GM23338 (cell line): ENCODE measurements around the gene SERINC5. TPM values are rescaled to one million over a fixed set of nuclear protein-coding genes. Genes with fewer than 3 reads are reported as not detected.

Experiments
- ATAC-seq: fragments of 200-7000 bp; cut with Tn5 transposase; 3 replicates; pipeline ENCODE4 v1.9.1; 2020
- DNase-seq: peaks from one replicate; pipeline ENCODE4 v3.0.0-alpha.2; 2015; ENCODE audit warnings: low spot score
- H2AFZ ChIP-seq: fragments of 200-600 bp; sonication (generic); 2 replicates; pipeline ENCODE4 v1.8.0; 2016; ENCODE audit warnings: antibody characterized with exemption, mild to moderate bottlenecking, moderate library complexity
- H3F3A ChIP-seq: fragments of 200-600 bp; sonication (generic); replicated peaks from 2 replicates; pipeline ENCODE4 v1.8.0; 2017; ENCODE audit warnings: antibody characterized with exemption, mixed run types, low read depth
- H3K27ac ChIP-seq: fragments of 200-600 bp; sonication (generic); 2 replicates; pipeline ENCODE4 v1.6.1; 2016; ENCODE audit warnings: low read depth
- H3K27me3 ChIP-seq: fragments of 200-600 bp; sonication (generic); 2 replicates; pipeline ENCODE4 v1.8.0; 2016; ENCODE audit warnings: mild to moderate bottlenecking, mixed run types, moderate library complexity; ENCODE audit not compliant: insufficient read depth
- H3K36me3 ChIP-seq: fragments of 200-600 bp; sonication (generic); 2 replicates; pipeline ENCODE4 v1.8.0; 2016; ENCODE audit warnings: mild to moderate bottlenecking; ENCODE audit not compliant: insufficient read depth
- H3K4me1 ChIP-seq: fragments of 200-600 bp; sonication (generic); 2 replicates; pipeline ENCODE4 v1.8.0; 2016; ENCODE audit warnings: mild to moderate bottlenecking, moderate library complexity; ENCODE audit not compliant: insufficient read depth
- H3K4me2 ChIP-seq: fragments of 200-600 bp; sonication (generic); 2 replicates; pipeline ENCODE4 v1.7.1; 2017; ENCODE audit warnings: mixed run types
- H3K4me3 ChIP-seq: fragments of 200-600 bp; sonication (generic); 2 replicates; pipeline ENCODE4 v1.6.1; 2016; ENCODE audit warnings: mixed run types
- H3K79me2 ChIP-seq: fragments of 200-600 bp; sonication (generic); replicated peaks from 2 replicates; pipeline ENCODE4 v1.8.0; 2017; ENCODE audit warnings: mild to moderate bottlenecking; ENCODE audit not compliant: insufficient read depth
- H3K9me2 ChIP-seq: fragments of 200-600 bp; sonication (generic); 2 replicates; pipeline ENCODE4 v1.8.0; 2017; ENCODE audit not compliant: insufficient read depth
- H4K20me1 ChIP-seq: fragments of 200-600 bp; sonication (generic); replicated peaks from 2 replicates; pipeline ENCODE4 v1.8.0; 2017; ENCODE audit warnings: mild to moderate bottlenecking; ENCODE audit not compliant: insufficient read depth
- H3K27ac Mint-ChIP-seq: 2 replicates; pipeline ENCODE4 v1.8.0; 2020; ENCODE audit warnings: inconsistent platforms, mild to moderate bottlenecking, moderate library complexity, mixed read lengths
- H3K27me3 Mint-ChIP-seq: 3 replicates; pipeline ENCODE4 v1.8.0; 2022; ENCODE audit warnings: low read depth, mild to moderate bottlenecking, moderate library complexity, mixed read lengths, inconsistent platforms; ENCODE audit not compliant: insufficient read depth, poor library complexity
- H3K36me3 Mint-ChIP-seq: 3 replicates; pipeline ENCODE4 v1.8.0; 2021; ENCODE audit warnings: low read depth, mild to moderate bottlenecking, inconsistent platforms, moderate library complexity, mixed read lengths
- H3K4me1 Mint-ChIP-seq: 3 replicates; pipeline ENCODE4 v1.8.0; 2020; ENCODE audit warnings: mild to moderate bottlenecking, inconsistent platforms, mixed read lengths
- H3K4me3 Mint-ChIP-seq: 3 replicates; pipeline ENCODE4 v1.8.0; 2021; ENCODE audit warnings: moderate library complexity, mild to moderate bottlenecking, inconsistent platforms, mixed read lengths
- H3K9me3 Mint-ChIP-seq: 3 replicates; pipeline ENCODE4 v1.8.0; 2020; ENCODE audit warnings: moderate library complexity, mild to moderate bottlenecking, inconsistent platforms, mixed read lengths
- CREB1 ChIP-seq: fragments of 250-450 bp; sonication (Bioruptor Pico); IDR thresholded peaks from 2 replicates; pipeline ENCODE4 v1.5.0; 2020; ENCODE audit warnings: low read depth, mild to moderate bottlenecking, moderate library complexity
- ETS1 ChIP-seq: IDR thresholded peaks from 2 replicates; pipeline ENCODE4 v1.6.1; 2016; ENCODE audit warnings: antibody characterized with exemption
- EZH2 ChIP-seq: fragments of 200-600 bp; sonication (generic); IDR thresholded peaks from one replicate; pipeline ENCODE4 v1.8.0; 2017; ENCODE audit warnings: antibody characterized with exemption, mild to moderate bottlenecking, low read depth; ENCODE audit not compliant: unreplicated experiment
- JUNB ChIP-seq: IDR thresholded peaks from one replicate; pipeline ENCODE4 v1.6.1; 2016; ENCODE audit warnings: antibody characterized with exemption; ENCODE audit not compliant: unreplicated experiment
- NANOG ChIP-seq: IDR thresholded peaks from 2 replicates; pipeline ENCODE4 v1.6.1; 2016; ENCODE audit warnings: antibody characterized with exemption, borderline replicate concordance
- POLR2AphosphoS5 ChIP-seq: IDR thresholded peaks from 2 replicates; pipeline ENCODE4 v1.6.1; 2016; ENCODE audit warnings: antibody characterized with exemption, low read depth
- ZNF331 ChIP-seq: fragments of 250-450 bp; sonication (Bioruptor Pico); IDR thresholded peaks from 2 replicates; pipeline ENCODE4 v1.5.0; 2020; ENCODE audit warnings: low read depth, mild to moderate bottlenecking, moderate library complexity
- polyA plus RNA-seq: library from polyadenylated mRNA; unstranded; fragments of >200 nt; fragmentation: Nextera tagmentation; extraction: Ambion mirVana; gene quantifications from 2 replicates; pipeline ENCODE4 v1.2.1, GENCODE V29; 2016
- total RNA-seq: library from RNA; depleted of rRNA; stranded (reverse); fragments of >200 nt; shearing (Covaris generic); gene quantifications from 2 replicates; pipeline ENCODE4 v1.2.3, GENCODE V29; 2014
- TF ChIP-seq, protein P1 (sequence below), 2 experiments: fragments of 200-600 bp in 1 of 2; sonication (generic) in 1 of 2; conservative IDR thresholded peaks; 2 replicates each; pipeline versions ENCODE4 v1.5.1 to v1.6.1; 2016 to 2017; ENCODE audit warnings: antibody characterized with exemption in 2 of 2, low read depth in 2 of 2, mild to moderate bottlenecking in 2 of 2, moderate library complexity in 1 of 2
- TF ChIP-seq, protein P2 (sequence below): fragments of 250-450 bp; sonication (Bioruptor Pico); IDR thresholded peaks from 2 replicates; pipeline ENCODE4 v1.5.0; 2020; ENCODE audit warnings: mild to moderate bottlenecking, moderate library complexity

SERINC5 gene
- total and polyA plus RNA-seq, 2 experiments from 2014 or later: 34.0 to 107 TPM

DNA sequence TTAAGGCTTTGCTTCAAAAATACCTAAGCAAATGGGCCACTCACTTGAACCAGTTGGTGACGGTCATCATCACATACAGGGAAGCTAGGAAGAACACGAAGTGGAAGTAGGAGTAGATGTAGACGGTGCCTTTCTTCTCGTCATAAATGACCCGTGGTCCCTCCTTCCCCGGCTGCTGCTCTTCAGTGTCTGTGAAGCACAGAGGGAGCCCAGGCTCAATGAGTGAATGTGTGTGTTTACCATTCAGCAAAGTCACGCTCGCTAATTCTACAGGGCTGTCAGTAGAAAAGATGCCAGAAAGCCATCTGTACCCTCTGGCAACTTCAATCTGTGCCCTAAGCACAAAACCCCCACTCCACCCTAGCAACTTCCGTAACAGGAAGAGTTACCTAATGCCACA lies 109.8 kb downstream of the SERINC5 start:
- peak overlapping the region; percentile 20; the same call in 1 of the 2 replicates for H3K27ac ChIP-seq
- Mint-ChIP-seq H3K9me3 (no peaks in the 10 kb centered on the region), H3K27ac (peak overlapping the region; percentile 63; the same call in 1 of the 2 replicates), H3K4me3 (no peak overlapping the region), H3K27me3 (peaks cover 6% of the 10 kb centered on the region), H3K36me3 (peaks cover 63% of the 10 kb centered on the region), H3K4me1 (peaks cover 56% of the 10 kb centered on the region)
- H3F3A ChIP-seq: peaks cover 42% of the 10 kb centered on the region
- H4K20me1 ChIP-seq: no peaks in the 10 kb centered on the region
- no peaks in the 10 kb centered on the region for H3K79me2 ChIP-seq
- H3K4me2 ChIP-seq: no peak overlapping the region
- ATAC-seq (no peak), DNase-seq (no peak)
- no peak overlapping the region for H2AFZ ChIP-seq
- peaks cover 43% of the 10 kb centered on the region for H3K4me1 ChIP-seq
- no peaks in the 10 kb centered on the region for H3K9me2 ChIP-seq
- H3K4me3 ChIP-seq: no peak overlapping the region
- peaks cover 22% of the 10 kb centered on the region for H3K36me3 ChIP-seq
- no peaks in the 10 kb centered on the region for H3K27me3 ChIP-seq
- TF ChIP-seq ETS1 (no peak), POLR2AphosphoS5 (no peak), JUNB (no peak), ZNF331 (no peak), NANOG (no peak), CREB1 (CRISPR knock-in tag) (no peak), EZH2 (no peak)
- TF ChIP-seq, protein P1, sequence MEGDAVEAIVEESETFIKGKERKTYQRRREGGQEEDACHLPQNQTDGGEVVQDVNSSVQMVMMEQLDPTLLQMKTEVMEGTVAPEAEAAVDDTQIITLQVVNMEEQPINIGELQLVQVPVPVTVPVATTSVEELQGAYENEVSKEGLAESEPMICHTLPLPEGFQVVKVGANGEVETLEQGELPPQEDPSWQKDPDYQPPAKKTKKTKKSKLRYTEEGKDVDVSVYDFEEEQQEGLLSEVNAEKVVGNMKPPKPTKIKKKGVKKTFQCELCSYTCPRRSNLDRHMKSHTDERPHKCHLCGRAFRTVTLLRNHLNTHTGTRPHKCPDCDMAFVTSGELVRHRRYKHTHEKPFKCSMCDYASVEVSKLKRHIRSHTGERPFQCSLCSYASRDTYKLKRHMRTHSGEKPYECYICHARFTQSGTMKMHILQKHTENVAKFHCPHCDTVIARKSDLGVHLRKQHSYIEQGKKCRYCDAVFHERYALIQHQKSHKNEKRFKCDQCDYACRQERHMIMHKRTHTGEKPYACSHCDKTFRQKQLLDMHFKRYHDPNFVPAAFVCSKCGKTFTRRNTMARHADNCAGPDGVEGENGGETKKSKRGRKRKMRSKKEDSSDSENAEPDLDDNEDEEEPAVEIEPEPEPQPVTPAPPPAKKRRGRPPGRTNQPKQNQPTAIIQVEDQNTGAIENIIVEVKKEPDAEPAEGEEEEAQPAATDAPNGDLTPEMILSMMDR (conservative IDR thresholded peaks at IDR 0.05; ENCODE audit: low read depth in 2 of 2): no peak
- TF ChIP-seq, protein P2, sequence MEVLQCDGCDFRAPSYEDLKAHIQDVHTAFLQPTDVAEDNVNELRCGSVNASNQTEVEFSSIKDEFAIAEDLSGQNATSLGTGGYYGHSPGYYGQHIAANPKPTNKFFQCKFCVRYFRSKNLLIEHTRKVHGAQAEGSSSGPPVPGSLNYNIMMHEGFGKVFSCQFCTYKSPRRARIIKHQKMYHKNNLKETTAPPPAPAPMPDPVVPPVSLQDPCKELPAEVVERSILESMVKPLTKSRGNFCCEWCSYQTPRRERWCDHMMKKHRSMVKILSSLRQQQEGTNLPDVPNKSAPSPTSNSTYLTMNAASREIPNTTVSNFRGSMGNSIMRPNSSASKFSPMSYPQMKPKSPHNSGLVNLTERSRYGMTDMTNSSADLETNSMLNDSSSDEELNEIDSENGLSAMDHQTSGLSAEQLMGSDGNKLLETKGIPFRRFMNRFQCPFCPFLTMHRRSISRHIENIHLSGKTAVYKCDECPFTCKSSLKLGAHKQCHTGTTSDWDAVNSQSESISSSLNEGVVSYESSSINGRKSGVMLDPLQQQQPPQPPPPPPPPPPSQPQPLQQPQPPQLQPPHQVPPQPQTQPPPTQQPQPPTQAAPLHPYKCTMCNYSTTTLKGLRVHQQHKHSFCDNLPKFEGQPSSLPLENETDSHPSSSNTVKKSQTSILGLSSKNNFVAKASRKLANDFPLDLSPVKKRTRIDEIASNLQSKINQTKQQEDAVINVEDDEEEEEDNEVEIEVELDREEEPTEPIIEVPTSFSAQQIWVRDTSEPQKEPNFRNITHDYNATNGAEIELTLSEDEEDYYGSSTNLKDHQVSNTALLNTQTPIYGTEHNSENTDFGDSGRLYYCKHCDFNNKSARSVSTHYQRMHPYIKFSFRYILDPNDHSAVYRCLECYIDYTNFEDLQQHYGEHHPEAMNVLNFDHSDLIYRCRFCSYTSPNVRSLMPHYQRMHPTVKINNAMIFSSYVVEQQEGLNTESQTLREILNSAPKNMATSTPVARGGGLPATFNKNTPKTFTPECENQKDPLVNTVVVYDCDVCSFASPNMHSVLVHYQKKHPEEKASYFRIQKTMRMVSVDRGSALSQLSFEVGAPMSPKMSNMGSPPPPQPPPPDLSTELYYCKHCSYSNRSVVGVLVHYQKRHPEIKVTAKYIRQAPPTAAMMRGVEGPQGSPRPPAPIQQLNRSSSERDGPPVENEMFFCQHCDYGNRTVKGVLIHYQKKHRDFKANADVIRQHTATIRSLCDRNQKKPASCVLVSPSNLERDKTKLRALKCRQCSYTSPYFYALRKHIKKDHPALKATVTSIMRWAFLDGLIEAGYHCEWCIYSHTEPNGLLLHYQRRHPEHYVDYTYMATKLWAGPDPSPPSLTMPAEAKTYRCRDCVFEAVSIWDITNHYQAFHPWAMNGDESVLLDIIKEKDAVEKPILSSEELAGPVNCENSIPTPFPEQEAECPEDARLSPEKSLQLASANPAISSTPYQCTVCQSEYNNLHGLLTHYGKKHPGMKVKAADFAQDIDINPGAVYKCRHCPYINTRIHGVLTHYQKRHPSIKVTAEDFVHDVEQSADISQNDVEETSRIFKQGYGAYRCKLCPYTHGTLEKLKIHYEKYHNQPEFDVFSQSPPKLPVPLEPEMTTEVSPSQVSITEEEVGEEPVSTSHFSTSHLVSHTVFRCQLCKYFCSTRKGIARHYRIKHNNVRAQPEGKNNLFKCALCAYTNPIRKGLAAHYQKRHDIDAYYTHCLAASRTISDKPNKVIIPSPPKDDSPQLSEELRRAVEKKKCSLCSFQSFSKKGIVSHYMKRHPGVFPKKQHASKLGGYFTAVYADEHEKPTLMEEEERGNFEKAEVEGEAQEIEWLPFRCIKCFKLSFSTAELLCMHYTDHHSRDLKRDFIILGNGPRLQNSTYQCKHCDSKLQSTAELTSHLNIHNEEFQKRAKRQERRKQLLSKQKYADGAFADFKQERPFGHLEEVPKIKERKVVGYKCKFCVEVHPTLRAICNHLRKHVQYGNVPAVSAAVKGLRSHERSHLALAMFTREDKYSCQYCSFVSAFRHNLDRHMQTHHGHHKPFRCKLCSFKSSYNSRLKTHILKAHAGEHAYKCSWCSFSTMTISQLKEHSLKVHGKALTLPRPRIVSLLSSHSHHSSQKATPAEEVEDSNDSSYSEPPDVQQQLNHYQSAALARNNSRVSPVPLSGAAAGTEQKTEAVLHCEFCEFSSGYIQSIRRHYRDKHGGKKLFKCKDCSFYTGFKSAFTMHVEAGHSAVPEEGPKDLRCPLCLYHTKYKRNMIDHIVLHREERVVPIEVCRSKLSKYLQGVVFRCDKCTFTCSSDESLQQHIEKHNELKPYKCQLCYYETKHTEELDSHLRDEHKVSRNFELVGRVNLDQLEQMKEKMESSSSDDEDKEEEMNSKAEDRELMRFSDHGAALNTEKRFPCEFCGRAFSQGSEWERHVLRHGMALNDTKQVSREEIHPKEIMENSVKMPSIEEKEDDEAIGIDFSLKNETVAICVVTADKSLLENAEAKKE (CRISPR knock-in tag): no peak
